GM12872 (cell line): ENCODE data around the gene EIF3I.

ENCODE experiments used
- TF ChIP-seq, protein P1 (sequence below): IDR thresholded peaks from 3 replicates; pipeline ENCODE4 v1.5.1; 2011; ENCODE audit warnings: low read depth, mild to moderate bottlenecking, low read length, moderate library complexity; ENCODE audit not compliant: insufficient read depth

Gene EIF3I

DNA sequence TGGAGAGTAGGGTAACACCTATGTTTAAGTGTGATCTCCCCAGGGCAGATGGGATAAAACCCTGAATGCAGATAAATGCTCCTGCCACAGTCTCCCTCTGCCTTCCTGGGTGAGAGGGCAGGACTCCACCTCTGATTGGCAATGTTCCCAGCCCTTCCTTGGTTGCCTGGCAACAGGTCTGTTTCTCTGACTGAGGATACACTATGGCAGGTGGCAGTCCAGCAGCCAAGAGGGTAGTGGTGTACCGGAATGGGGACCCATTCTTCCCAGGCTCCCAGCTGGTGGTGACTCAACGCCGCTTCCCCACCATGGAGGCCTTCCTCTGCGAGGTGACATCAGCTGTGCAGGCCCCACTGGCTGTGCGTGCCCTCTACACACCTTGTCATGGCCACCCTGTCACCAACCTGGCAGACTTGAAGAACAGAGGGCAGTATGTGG lies 13.3 kb upstream of the EIF3I start, which contains the start of gene DCDC2B:
Gene DCDC2B (plus strand): TSS at position 199 of the 438 bp plus-strand sequence. CDS start 5 bp downstream, at position 204.
- TF ChIP-seq, protein P1, sequence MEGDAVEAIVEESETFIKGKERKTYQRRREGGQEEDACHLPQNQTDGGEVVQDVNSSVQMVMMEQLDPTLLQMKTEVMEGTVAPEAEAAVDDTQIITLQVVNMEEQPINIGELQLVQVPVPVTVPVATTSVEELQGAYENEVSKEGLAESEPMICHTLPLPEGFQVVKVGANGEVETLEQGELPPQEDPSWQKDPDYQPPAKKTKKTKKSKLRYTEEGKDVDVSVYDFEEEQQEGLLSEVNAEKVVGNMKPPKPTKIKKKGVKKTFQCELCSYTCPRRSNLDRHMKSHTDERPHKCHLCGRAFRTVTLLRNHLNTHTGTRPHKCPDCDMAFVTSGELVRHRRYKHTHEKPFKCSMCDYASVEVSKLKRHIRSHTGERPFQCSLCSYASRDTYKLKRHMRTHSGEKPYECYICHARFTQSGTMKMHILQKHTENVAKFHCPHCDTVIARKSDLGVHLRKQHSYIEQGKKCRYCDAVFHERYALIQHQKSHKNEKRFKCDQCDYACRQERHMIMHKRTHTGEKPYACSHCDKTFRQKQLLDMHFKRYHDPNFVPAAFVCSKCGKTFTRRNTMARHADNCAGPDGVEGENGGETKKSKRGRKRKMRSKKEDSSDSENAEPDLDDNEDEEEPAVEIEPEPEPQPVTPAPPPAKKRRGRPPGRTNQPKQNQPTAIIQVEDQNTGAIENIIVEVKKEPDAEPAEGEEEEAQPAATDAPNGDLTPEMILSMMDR = no peak

DNA sequence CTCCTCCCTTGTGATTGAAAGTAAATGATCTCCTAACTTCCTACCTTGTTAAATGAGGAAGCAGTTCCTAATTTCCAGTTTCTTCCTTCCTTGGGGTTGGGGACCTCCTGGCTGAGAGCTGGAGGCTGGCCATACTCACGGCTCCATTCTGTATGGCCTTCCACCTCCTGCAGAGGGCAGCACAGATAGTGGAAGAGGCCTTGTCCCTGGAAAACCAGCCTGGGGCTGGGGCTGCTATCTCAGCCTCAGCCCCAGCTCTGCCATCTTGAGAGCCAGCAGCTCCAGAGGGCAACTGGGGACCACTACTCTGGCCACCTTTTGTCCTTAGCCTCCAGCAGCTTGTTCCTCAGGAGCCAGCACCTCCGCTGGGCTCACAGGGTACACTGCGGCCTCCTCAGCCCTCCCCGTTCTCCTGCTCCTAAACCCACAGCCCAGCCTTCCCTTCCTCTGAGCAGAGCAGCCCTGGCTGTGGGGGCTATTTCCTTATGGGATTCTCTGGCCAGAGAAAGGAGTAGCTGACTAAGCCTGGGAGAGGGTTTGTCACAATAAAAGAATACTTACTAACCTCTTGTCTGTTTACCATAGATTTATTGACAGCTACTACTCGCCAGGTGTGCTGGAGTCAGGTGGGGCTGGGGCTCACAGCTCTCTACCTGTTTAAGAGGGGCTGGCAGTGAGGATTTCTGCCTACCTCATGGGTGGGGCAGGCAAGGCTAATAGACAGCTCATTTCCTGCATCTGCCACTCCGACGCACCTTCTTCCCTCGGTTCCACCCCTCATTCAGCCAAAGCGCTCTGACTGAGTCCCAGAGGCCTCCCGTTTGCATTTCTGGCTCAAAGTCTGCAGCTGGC lies 6.4 kb upstream of the EIF3I start:
- TF ChIP-seq, protein P1 = peak; percentile 89

DNA sequence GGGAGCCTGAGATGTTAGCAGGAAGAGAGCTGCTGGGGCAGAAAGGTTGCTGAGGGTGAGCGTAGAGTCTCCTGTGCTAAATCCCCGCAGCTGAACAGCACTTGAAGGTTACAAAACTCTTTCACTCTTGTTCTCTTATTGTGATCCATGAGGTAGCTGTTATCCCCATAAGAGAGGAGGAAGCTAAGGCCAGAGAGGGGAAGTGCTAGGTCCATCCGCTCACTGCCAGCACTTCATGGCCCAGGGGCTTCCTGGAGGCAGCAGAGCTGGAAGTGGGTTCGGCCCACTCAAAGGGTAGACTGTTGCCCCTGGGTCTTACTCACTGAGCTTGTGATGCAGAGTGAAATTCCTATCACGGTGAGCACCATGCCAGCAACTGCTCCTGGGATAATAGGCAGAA lies 5.6 kb upstream of the EIF3I start:
- TF ChIP-seq, protein P1 = no peak

DNA sequence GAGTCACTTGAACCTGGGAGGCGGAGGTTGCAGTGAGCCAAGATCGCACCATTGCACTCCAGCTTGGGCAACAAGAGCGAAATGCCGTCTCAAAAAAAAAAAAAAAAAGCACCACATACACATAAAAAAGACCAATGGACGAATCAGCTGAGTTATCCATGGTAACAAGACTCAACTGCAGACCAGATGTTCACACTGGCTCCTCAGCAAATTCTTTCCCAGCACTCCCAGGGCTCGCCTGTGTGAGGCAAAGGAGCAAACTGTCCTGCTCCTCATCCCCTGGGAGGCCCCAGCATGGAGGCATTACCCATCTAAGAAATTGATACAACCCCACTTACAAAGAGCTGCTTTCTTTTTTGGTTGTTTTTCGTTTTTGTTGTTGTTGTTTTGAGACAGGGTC lies 3.2 kb upstream of the EIF3I start:
- TF ChIP-seq, protein P1 = no peak

DNA sequence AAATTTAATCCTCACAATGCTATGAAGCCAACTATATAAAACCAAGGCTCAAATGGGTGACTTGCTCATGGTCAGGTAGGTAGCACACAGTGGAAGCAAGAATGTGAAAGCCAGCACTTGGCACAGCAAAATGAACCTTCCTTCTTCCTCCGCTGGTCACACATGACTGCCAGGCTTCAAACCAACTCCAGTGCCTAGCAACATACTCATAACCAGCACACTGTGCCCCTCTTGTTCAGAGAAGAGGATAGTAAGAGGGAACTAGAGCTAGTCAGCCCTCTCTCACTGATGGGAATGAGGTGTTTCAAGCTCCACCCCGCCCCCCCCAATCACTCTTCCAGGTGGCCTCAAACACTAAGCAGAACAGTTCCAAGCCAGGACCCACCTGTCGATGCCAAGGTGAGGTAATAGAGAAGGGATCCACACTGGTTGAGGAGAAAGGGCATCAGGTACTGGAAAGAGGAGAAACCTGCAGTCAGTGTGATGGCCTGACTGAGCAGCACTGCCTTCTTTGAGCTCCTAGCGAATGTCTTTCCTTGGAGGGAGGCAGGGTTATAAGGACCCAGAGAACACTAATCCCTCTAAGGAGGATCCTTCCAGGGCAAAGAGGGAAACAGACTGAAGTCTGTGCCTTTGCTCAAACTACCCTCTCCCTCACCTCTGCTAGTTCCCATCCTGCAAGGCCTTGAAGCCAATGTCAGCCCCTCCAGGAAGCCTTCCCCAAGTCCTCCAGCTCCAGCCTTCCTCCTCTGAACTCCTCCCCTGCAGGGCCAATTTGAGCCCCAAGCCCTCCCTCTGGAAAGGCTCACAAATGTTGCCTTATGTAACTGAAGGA lies 1.2 kb upstream of the EIF3I start:
- TF ChIP-seq, protein P1 = no peak

DNA sequence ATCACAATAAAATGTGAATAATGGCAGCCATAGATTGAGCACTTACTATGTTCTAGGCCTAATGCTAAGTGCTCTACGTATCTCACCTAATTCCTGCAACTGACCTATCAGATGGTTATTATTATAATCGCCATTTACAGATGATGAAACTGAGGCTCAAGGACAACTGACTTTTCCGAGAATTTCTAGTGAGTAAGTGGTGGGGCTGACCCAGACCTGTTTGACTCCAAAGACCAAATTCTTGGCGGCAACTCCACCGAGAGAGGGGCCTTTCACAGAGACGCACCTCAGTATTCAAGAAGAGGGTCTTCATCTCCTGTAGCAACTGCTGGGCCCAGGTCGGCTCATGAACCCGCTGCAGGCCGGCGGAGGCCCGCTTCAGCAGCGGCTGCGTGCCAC lies 627 bp upstream of the EIF3I start:
- TF ChIP-seq, protein P1 = no peak

DNA sequence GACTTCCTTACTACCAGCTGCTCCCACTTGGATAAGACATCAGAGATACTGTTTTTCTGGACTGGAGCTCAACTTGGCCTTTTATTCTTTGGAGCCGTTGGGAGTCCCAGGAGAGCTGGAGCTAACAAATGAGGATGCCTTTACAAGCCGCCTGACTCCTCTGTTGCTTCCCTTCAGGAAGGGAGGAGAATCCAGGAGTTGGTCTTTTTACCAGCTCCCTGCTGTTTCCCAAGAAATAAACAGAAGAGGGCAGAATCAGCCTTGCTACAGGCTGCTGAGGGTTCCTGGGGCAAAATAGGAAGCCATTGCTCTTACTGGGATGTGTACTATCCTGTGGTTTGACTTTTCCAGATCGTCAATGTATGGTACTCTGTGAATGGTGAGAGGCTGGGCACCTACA lies 1.5 kb downstream of the EIF3I start:
- TF ChIP-seq, protein P1 = no peak
